Type B pancreatic cell (in vitro differentiated cells): ENCODE data around the gene DAB1. TPM values are rescaled to one million over a fixed set of nuclear protein-coding genes. Genes with fewer than 3 reads are reported as not detected.

Experiments used
- DNase-seq: peaks from one replicate; pipeline ENCODE4 v3.0.0; 2021; ENCODE audit warnings: mixed read lengths; ENCODE audit not compliant: unreplicated experiment; ENCODE audit errors: extremely low spot score
- H3K27ac Mint-ChIP-seq: 2 replicates; pipeline ENCODE4 v1.8.0; 2021; ENCODE audit warnings: mild to moderate bottlenecking, mixed read lengths
- H3K27me3 Mint-ChIP-seq: 2 replicates; pipeline ENCODE4 v1.8.0; 2021; ENCODE audit warnings: mixed read lengths
- H3K36me3 Mint-ChIP-seq: 2 replicates; pipeline ENCODE4 v1.8.0; 2021; ENCODE audit warnings: mixed read lengths
- H3K4me1 Mint-ChIP-seq: one replicate; pipeline ENCODE4 v1.8.0; 2021; ENCODE audit warnings: mixed read lengths; ENCODE audit not compliant: unreplicated experiment
- H3K4me3 Mint-ChIP-seq: 2 replicates; pipeline ENCODE4 v1.8.0; 2021; ENCODE audit warnings: mild to moderate bottlenecking, mixed read lengths
- H3K9me3 Mint-ChIP-seq: 2 replicates; pipeline ENCODE4 v1.8.0; 2021; ENCODE audit warnings: mixed read lengths
- CTCF ChIP-seq: fragments of 200-600 bp; sonication (generic); conservative IDR thresholded peaks from 2 replicates; pipeline ENCODE4 v1.5.0; 2021; ENCODE audit warnings: antibody characterized with exemption, mild to moderate bottlenecking
- total RNA-seq: library from RNA; stranded (reverse); gene quantifications from 2 replicates; pipeline ENCODE4 v1.2.1, GENCODE V29; 2021; ENCODE audit warnings: low replicate concordance

DAB1 gene
- total RNA-seq, 1 donor from 2014 or later: 7.3 TPM

- Mint-ChIP-seq H3K4me3 (no peak overlapping the region), H3K27ac (no peak overlapping the region), H3K4me1 (peaks cover 9% of the 10 kb centered on the region), H3K9me3 (peaks cover 11% of the 10 kb centered on the region), H3K27me3 (peaks cover 7% of the 10 kb centered on the region), H3K36me3 (peaks cover 7% of the 10 kb centered on the region)
- no peak for TF ChIP-seq CTCF
- no peak for DNase-seq
These were observed 12.6 kb downstream of the DAB1 start for GRCh38 chr1:57411262-57411661.

GRCh38 chr1:57410508-57410907, 13.4 kb downstream of the DAB1 start:
- peaks cover under 1% of the 10 kb centered on the region for H3K27me3 Mint-ChIP-seq
- H3K4me1 Mint-ChIP-seq: peaks cover 9% of the 10 kb centered on the region
- peaks cover 11% of the 10 kb centered on the region for H3K9me3 Mint-ChIP-seq
- DNase-seq: no peak
- peaks cover 7% of the 10 kb centered on the region for H3K36me3 Mint-ChIP-seq
- H3K27ac Mint-ChIP-seq: no peak overlapping the region
- H3K4me3 Mint-ChIP-seq: no peak overlapping the region
- TF ChIP-seq CTCF: no peak

GRCh38 chr1:57407928-57408327, 15.9 kb downstream of the DAB1 start:
- Mint-ChIP-seq H3K9me3 (peaks cover 9% of the 10 kb centered on the region), H3K27me3 (no peaks in the 10 kb centered on the region), H3K4me1 (peaks cover 9% of the 10 kb centered on the region), H3K36me3 (peaks cover 7% of the 10 kb centered on the region), H3K27ac (no peak overlapping the region), H3K4me3 (no peak overlapping the region)
- no peak for TF ChIP-seq CTCF
- DNase-seq: no peak

- H3K27ac Mint-ChIP-seq: no peak overlapping the region
- H3K4me3 Mint-ChIP-seq: no peak overlapping the region
- no peaks in the 10 kb centered on the region for H3K27me3 Mint-ChIP-seq
- H3K36me3 Mint-ChIP-seq: no peaks in the 10 kb centered on the region
- no peaks in the 10 kb centered on the region for H3K9me3 Mint-ChIP-seq
- TF ChIP-seq CTCF: no peak
- no peak for DNase-seq
- peaks cover 9% of the 10 kb centered on the region for H3K4me1 Mint-ChIP-seq
These were observed 17.4 kb downstream of the DAB1 start for GRCh38 chr1:57406428-57406970.

GRCh38 chr1:57404884-57405283, 19.0 kb downstream of the DAB1 start:
- no peak overlapping the region for H3K4me3 Mint-ChIP-seq
- no peaks in the 10 kb centered on the region for H3K9me3 Mint-ChIP-seq
- TF ChIP-seq CTCF: no peak
- H3K36me3 Mint-ChIP-seq: no peaks in the 10 kb centered on the region
- no peaks in the 10 kb centered on the region for H3K27me3 Mint-ChIP-seq
- DNase-seq: no peak
- peaks cover 9% of the 10 kb centered on the region for H3K4me1 Mint-ChIP-seq
- H3K27ac Mint-ChIP-seq: no peak overlapping the region

- H3K9me3 Mint-ChIP-seq: no peaks in the 10 kb centered on the region
- peaks cover 8% of the 10 kb centered on the region for H3K4me1 Mint-ChIP-seq
- no peaks in the 10 kb centered on the region for H3K36me3 Mint-ChIP-seq
- H3K27ac Mint-ChIP-seq: no peak overlapping the region
- H3K4me3 Mint-ChIP-seq: no peak overlapping the region
- no peak for TF ChIP-seq CTCF
- H3K27me3 Mint-ChIP-seq: no peaks in the 10 kb centered on the region
- DNase-seq: no peak
These were observed 20.7 kb downstream of the DAB1 start for GRCh38 chr1:57403201-57403600.
